ENCODE data around the gene ZNF236.
"Not testable (repeated sequence)": the region's sequence is repeated elsewhere in the genome, so short reads cannot be mapped to it uniquely, and the experiment has no call there.

Gene ZNF236

GRCh38 chr18:76932026-76932819 is 109.9 kb downstream of the ZNF236 start:
- in situ Hi-C loops (cut with MboI; ENCODE audit: low pct_unique_long_range_greater_than_20kb, low sequenced_read_pairs), result no loop called here
- DNase-seq, result no peak

DNA sequence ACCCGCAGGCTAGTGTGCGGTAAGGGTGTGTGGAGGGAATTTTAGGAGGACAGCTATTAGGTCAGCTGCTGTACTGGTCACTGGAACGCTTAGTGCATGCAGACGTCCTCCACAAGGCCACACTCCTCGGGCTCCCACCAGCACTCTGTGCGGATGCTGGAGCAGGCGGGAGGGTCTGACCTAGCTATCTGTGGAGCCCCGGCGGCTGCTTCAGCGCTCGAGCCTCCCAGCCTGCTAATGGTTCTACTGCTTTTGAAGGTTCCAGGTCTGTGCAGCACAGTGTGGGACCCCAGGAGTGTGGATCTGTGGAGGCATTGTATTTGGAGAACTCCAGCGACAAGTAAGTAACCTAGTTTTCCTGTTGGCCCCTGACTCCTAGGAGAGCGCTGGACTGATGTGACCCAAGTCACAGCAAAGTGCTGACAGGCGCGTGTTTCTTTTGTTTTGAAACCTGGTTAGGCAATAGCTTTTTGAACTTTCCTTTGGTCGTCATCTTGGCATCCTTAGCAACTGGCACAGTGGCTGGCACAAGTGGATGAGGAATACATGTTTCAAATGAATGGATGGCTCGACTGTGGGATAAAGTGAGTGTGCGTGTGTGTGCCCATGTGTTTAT is 113.5 kb downstream of the ZNF236 start:
- no peak for DNase-seq
- in situ Hi-C loops (cut with MboI; ENCODE audit: low pct_unique_long_range_greater_than_20kb, low sequenced_read_pairs), result no loop called here

GRCh38 chr18:76936877-76937276 is 114.5 kb downstream of the ZNF236 start:
- no peak for DNase-seq
- in situ Hi-C loops (cut with MboI; ENCODE audit: low pct_unique_long_range_greater_than_20kb, low sequenced_read_pairs), result no loop called here

DNA sequence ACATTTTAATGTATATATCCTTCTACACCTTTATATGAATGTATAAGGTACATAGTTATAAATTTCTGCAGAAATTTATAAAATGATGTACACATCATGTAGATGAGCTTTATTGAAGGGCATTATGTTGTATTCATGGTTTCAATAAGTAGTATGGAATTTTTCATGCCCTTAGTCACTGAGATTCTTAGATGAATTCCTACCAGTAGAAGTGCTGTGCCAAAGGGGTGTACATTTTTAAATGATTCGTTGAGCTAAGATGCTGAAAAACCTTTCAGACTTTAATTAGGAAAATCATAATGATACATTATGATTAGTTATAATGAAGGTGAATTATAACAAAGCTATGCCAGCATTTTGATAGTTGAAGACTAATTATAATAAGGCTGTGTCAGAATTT is 115.2 kb downstream of the ZNF236 start:
- DNase-seq, result no peak
- in situ Hi-C loops (cut with MboI; ENCODE audit: low pct_unique_long_range_greater_than_20kb, low sequenced_read_pairs), result no loop called here

GRCh38 chr18:76938619-76939018 is 116.3 kb downstream of the ZNF236 start:
- DNase-seq, result no peak
- in situ Hi-C loops (cut with MboI; ENCODE audit: low pct_unique_long_range_greater_than_20kb, low sequenced_read_pairs), result no loop called here

GRCh38 chr18:76941284-76941683 is 118.9 kb downstream of the ZNF236 start:
- in situ Hi-C loops (cut with MboI; ENCODE audit: low pct_unique_long_range_greater_than_20kb, low sequenced_read_pairs), result no loop called here
- DNase-seq, result no peak

DNA sequence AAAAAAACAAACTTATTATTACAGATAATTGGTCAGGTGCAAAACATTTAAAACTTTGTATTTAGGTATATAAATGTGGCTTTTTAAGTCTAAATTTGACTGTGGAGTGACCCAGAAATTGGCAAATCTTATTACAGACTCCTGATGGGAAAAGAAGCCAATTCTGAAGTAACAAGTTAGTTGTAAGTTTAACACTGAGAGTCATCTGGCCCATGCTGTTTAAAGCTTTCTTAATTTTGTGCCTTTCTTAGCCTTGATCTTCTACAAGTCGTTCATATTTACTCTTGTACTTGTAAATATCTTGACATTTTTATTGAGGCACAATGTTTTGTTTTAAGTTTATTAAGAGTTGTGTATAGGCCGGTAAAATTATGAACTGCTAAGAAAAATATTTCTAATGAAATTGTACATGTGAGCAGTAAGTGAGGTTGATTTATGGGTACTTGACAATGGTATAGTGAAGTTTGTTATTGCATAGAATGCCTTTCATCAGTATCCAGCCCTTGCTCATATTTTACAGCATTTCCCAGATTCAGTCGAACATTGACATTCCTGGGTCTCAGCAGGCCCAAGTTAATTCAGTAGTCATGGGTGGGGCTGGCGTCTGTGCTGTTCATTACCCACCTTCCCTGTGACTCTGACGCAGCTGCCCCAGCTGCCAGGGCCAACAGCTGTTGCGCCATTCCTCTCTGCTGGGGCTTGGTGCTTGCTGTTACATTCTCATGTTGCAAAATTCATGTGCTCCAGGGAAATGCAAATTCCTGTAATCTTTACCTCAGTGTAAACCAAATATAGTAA is 121.4 kb downstream of the ZNF236 start:
- in situ Hi-C loops (cut with MboI; ENCODE audit: low pct_unique_long_range_greater_than_20kb, low sequenced_read_pairs), result no loop called here
- DNase-seq, result no peak

GRCh38 chr18:76944346-76944745 is 122.0 kb downstream of the ZNF236 start:
- in situ Hi-C loops (cut with MboI; ENCODE audit: low pct_unique_long_range_greater_than_20kb, low sequenced_read_pairs), result not testable (repeated sequence)

GRCh38 chr18:76948345-76948744 is 126.0 kb downstream of the ZNF236 start:
- in situ Hi-C loops (cut with MboI; ENCODE audit: low pct_unique_long_range_greater_than_20kb, low sequenced_read_pairs), result no loop called here
- no peak for DNase-seq

More at GRCh38 chr18:76944346-76944745, 122.0 kb downstream of the ZNF236 start:
- not testable (repeated sequence) for DNase-seq

DNA sequence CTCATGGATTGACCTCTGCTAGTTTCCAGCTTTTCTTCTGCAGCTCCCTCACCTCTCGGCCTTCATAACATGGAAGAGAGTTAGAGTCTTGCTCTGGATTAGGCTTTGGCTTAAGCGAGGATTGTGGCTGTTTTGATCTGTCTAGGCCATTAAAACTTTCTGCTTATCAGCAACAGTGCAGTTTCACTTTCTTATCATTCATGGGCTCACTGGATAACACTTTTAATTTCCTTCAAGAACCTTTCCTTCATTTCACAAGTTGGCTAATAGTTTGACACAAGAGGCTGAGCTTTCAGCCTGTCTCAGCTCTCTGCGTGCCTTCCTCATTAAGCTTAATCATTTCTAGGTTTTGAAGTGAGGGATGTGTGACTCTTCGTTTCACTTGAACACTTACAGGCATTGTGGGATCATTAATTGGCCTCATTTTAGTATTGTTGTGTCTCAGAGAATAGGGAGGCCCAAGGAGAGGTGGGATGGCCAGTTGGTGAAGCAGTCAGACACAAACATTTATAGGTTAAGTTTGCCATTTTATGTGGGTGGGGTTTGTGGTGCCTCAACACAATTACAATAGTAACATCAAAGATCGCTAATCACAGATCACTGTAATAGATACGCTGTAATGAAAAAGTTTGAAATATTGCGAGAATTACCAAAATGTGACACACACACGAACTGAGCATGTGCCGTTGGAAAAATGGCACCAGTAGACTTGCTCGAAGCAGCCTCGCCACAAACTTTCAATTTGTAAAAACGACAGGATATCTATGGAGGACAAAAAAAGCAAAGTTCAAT is 129.3 kb downstream of the ZNF236 start:
- no peak for DNase-seq
- in situ Hi-C loops (cut with MboI; ENCODE audit: low pct_unique_long_range_greater_than_20kb, low sequenced_read_pairs), result no loop called here

GRCh38 chr18:76952747-76953146 is 130.4 kb downstream of the ZNF236 start:
- DNase-seq, result no peak
- in situ Hi-C loops (cut with MboI; ENCODE audit: low pct_unique_long_range_greater_than_20kb, low sequenced_read_pairs), result no loop called here

GRCh38 chr18:76953156-76953555 is 130.8 kb downstream of the ZNF236 start:
- in situ Hi-C loops (cut with MboI; ENCODE audit: low pct_unique_long_range_greater_than_20kb, low sequenced_read_pairs), result no loop called here
- DNase-seq, result no peak

DNA sequence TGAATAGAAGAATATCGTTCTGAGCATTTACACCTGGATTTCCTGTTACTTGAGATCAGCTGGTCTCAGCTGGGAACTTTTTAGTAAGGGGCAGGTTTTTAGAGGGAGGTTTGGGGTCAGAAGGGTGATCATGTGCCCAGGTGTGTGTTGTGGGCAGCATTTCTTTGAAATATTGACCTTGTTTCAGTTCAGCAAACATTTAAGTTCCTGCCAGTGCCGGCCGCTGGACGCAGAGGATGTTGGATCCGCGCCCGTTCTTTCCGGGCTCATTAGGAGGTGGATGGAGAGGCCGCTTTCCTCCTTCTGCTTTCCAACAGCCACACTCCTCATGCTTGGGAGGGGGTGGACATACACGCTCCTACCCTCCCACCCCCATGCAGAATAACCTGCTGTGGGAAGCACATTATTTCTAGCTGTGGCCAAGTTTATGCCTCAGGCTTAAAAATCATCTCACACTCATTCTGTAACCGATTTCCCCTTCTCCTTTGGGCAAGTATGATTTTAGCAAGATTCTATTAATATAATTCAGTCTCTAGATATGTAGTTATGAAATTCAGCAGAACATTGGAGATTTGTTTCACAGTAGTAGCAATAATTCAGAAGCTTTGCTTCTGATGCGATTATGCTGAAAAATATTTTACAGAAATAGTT is 131.4 kb downstream of the ZNF236 start:
- in situ Hi-C loops (cut with MboI; ENCODE audit: low pct_unique_long_range_greater_than_20kb, low sequenced_read_pairs), result no loop called here
- no peak for DNase-seq

GRCh38 chr18:76955524-76956170 is 133.3 kb downstream of the ZNF236 start:
- no peak for DNase-seq
- in situ Hi-C loops (cut with MboI; ENCODE audit: low pct_unique_long_range_greater_than_20kb, low sequenced_read_pairs), result no loop called here

GRCh38 chr18:76956648-76957047 is 134.3 kb downstream of the ZNF236 start:
- no peak for DNase-seq
- in situ Hi-C loops (cut with MboI; ENCODE audit: low pct_unique_long_range_greater_than_20kb, low sequenced_read_pairs), result no loop called here

- DNase-seq, result no peak
- in situ Hi-C loops (cut with MboI; ENCODE audit: low pct_unique_long_range_greater_than_20kb, low sequenced_read_pairs), result no loop called here
Observed at GRCh38 chr18:76957384-76958355, 135.3 kb downstream of the ZNF236 start.

- in situ Hi-C loops (cut with MboI; ENCODE audit: low pct_unique_long_range_greater_than_20kb, low sequenced_read_pairs), result no loop called here
- DNase-seq, result no peak
Observed at GRCh38 chr18:76958692-76959341, 136.5 kb downstream of the ZNF236 start.

All from KBM-7 (cell line).